Measurements from ENCODE around the gene MLF2.

MLF2 gene

GRCh38 chr12:6764011-6764828, 11.3 kb upstream of the MLF2 start:
- ChIA-PET POLR2A (interaction anchor here (0.6 to 3.2 kb wide), 5 partner anchors 11 to 103 kb away, joined by 3 to 78 read pairs (median 5); partner anchors contain the start of genes CDCA3, MLF2, TPI1 and USP5), CTCF (interaction anchor here (1.0 to 8.7 kb wide), 7 partner anchors 11 to 61 kb away, joined by 3 to 222 read pairs (median 51); partner anchors contain the start of gene MLF2)
- H3K4me3 ChIP-seq (ENCODE audit: low read depth, low read length) = peak overlapping the region; percentile 16
- peak; percentile 97 for DNase-seq (ENCODE audit: low read depth, low spot score)
- TF ChIP-seq CTCF (IDR thresholded peaks at IDR 0.05; ENCODE audit: insufficient read depth, low read length, missing control alignments) = no peak

GRCh38 chr12:6763380-6763779, 10.4 kb upstream of the MLF2 start:
- no peak for DNase-seq (ENCODE audit: low read depth, low spot score)
- peak overlapping the region; percentile 16 for H3K4me3 ChIP-seq (ENCODE audit: low read depth, low read length)
- CTCF ChIA-PET = interaction anchor here (1.0 to 4.8 kb wide), 4 partner anchors 10 to 62 kb away, joined by 3 to 78 read pairs (median 9); partner anchors contain the start of gene MLF2
- POLR2A ChIA-PET = interaction anchor here (0.6 to 1.1 kb wide), 3 partner anchors 10 to 104 kb away, joined by 3 to 5 read pairs (median 3); partner anchors contain the start of genes MLF2 and TPI1
- TF ChIP-seq CTCF (IDR thresholded peaks at IDR 0.05; ENCODE audit: insufficient read depth, low read length, missing control alignments) = no peak

DNA sequence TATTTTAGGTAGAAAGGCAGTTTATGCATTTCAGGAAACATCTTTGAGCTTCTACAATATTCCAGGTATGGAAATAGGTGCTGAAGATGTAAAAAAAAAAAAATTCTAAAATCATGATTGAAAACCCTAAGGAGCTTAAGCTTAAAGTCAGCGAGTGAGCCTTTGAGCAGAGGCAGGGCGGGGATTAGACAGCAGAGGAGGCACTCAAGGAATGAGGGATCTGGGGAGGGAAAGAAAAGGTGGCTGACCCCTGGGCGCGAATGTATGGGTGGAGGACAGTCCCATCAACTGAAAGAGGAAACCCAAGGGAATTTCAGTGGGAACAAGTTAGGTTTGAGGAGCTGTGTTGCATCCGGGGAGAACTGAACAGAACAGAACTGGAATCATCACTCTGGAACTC, 6.8 kb upstream of the MLF2 start:
- ChIA-PET POLR2A (no interaction called here), CTCF (interaction anchor here (0.7 to 4.8 kb wide), 9 partner anchors 7 to 78 kb away, joined by 3 to 78 read pairs (median 4); partner anchors contain the start of genes LAG3 and MLF2)
- no peak for TF ChIP-seq CTCF (IDR thresholded peaks at IDR 0.05; ENCODE audit: insufficient read depth, low read length, missing control alignments)
- no peak overlapping the region for H3K4me3 ChIP-seq (ENCODE audit: low read depth, low read length)
- DNase-seq (ENCODE audit: low read depth, low spot score) = no peak

- H3K4me3 ChIP-seq (ENCODE audit: low read depth, low read length) = no peak overlapping the region
- ChIA-PET CTCF (interaction anchor here (1.0 to 4.7 kb wide), 6 partner anchors 8 to 77 kb away, joined by 3 to 37 read pairs (median 8); partner anchors contain the start of genes LAG3 and PTMS), POLR2A (interaction anchor here (1.2 kb wide), 1 partner anchor 7 kb away, joined by 3 read pairs; the partner anchor contains the start of gene PTMS)
- no peak for DNase-seq (ENCODE audit: low read depth, low spot score)
- TF ChIP-seq CTCF (IDR thresholded peaks at IDR 0.05; ENCODE audit: insufficient read depth, low read length, missing control alignments) = no peak
Observed at GRCh38 chr12:6758506-6759095, 5.7 kb upstream of the MLF2 start.

DNA sequence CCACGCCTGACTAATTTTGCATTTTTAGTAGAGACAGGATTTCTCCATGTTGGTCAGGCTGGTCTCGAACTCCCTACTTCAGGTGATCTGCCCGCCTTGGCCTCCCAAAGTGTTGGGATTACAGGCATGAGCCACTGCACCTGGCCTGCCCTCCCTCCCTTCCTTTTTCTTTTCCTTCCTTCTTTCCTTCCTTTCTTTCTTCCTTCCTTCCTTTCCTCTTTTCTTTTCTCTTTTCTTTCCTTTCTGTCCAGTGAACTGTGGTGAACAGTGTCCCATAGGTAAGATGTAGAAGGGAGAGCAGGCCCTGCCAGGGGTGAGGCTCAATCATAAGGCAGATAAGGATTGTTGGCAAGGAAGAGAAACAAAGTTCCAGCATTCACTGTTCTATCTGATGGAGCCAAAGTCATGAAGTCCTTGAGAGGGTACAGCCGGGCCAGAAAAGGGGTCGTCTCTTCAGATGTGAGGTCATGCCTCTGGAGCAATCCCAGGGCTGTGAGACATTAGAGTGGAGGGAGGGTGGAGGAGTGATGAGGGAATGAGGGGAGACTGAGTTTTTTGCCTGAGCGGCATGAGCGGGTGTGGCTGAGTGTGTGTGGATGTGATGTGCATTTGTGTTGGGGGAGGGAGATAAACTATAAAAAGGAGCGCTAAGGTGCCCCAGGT, 4.2 kb upstream of the MLF2 start:
- CTCF ChIA-PET = interaction anchor here (1.4 to 4.7 kb wide), 3 partner anchors 10 to 68 kb away, joined by 3 to 37 read pairs (median 11); partner anchors contain the start of gene PTMS
- POLR2A ChIA-PET = interaction anchor here (1.2 kb wide), 1 partner anchor 9 kb away, joined by 3 read pairs; the partner anchor contains the start of gene PTMS
- no peak for DNase-seq (ENCODE audit: low read depth, low spot score)
- no peak overlapping the region for H3K4me3 ChIP-seq (ENCODE audit: low read depth, low read length)
- TF ChIP-seq CTCF (IDR thresholded peaks at IDR 0.05; ENCODE audit: insufficient read depth, low read length, missing control alignments) = no peak
